Measurements from ENCODE around the gene TRIM65.

The TRIM65 gene

GRCh38 chr17:75850928-75851692 lies 45.6 kb downstream of the TRIM65 start:
- TF ChIP-seq CTCF (conservative IDR thresholded peaks at IDR 0.05; ENCODE audit: low read depth, low read length), result no peak
- Histone ChIP-seq H4K20me1 (ENCODE audit: insufficient read depth) (no peaks in the 10 kb centered on the region), H3K36me3 (ENCODE audit: insufficient read depth) (no peaks in the 10 kb centered on the region), H3K27me3 (ENCODE audit: insufficient read depth, low read depth) (no peaks in the 10 kb centered on the region), H3K4me2 (no peak overlapping the region), H3K4me3 (IDR thresholded peaks at IDR 0.05; ENCODE audit: insufficient read depth, low read depth, low read length) (no peak overlapping the region), H3K27ac (no peak overlapping the region), H3K79me2 (ENCODE audit: insufficient read depth, low read depth) (peaks cover 7% of the 10 kb centered on the region; the same call in 1 of the 2 replicates), H3K4me1 (ENCODE audit: low read depth, poor library complexity, severe bottlenecking) (peaks cover 7% of the 10 kb centered on the region), H3K9ac (no peak overlapping the region), H2AFZ (ENCODE audit: low read depth) (no peak overlapping the region)

DNA sequence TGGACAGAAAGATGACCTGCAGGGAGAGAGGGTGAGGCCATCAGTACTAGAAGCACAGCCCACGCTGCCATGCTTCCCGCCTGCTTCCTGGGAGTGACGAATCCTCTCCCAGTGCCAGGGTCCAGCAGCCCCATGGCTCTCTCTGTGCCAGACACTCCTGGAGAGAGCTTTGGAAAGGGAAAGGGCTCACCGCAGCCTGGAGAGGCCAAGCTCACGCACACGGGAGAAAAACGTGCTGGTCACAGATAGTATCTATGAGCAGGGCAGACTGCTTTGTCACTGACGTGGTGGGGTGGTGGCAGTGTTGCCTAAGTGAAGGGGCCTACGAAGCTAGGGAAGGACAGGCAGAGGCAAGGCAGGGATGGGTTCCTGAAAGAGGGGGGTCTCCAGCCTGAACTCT lies 47.0 kb downstream of the TRIM65 start:
- H3K4me1 ChIP-seq (ENCODE audit: low read depth, poor library complexity, severe bottlenecking), result peaks cover 20% of the 10 kb centered on the region
- H3K4me3 ChIP-seq (IDR thresholded peaks at IDR 0.05; ENCODE audit: insufficient read depth, low read depth, low read length), result no peak overlapping the region
- no peaks in the 10 kb centered on the region for H4K20me1 ChIP-seq (ENCODE audit: insufficient read depth)
- H3K27me3 ChIP-seq (ENCODE audit: insufficient read depth, low read depth), result no peaks in the 10 kb centered on the region
- no peak for TF ChIP-seq CTCF (conservative IDR thresholded peaks at IDR 0.05; ENCODE audit: low read depth, low read length)
- H3K4me2 ChIP-seq, result no peak overlapping the region
- H3K9ac ChIP-seq, result no peak overlapping the region
- H2AFZ ChIP-seq (ENCODE audit: low read depth), result no peak overlapping the region
- H3K79me2 ChIP-seq (ENCODE audit: insufficient read depth, low read depth), result peaks cover 7% of the 10 kb centered on the region; the same call in 1 of the 2 replicates
- no peaks in the 10 kb centered on the region for H3K36me3 ChIP-seq (ENCODE audit: insufficient read depth)
- no peak overlapping the region for H3K27ac ChIP-seq

DNA sequence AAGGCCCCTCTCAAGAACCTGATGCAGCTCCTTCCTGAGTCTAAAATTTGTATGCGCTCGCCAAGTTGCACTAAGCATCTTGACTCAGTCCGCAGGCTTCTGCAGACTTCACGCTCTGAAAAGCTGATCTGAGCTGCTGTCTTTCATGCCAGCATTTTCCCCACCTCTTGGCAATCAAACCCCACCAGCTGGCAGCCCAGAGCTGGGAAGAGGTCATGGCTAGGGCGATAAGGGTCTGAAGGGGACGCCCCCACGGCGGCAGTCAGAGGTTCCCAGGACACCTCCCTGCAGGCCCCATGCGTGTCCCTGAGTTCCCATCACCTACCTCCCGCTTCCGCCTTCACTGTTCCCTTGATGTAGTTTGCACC lies 47.5 kb downstream of the TRIM65 start:
- H2AFZ ChIP-seq (ENCODE audit: low read depth), result no peak overlapping the region
- no peak overlapping the region for H3K4me3 ChIP-seq (IDR thresholded peaks at IDR 0.05; ENCODE audit: insufficient read depth, low read depth, low read length)
- no peak for TF ChIP-seq CTCF (conservative IDR thresholded peaks at IDR 0.05; ENCODE audit: low read depth, low read length)
- peaks cover 2% of the 10 kb centered on the region; the same call in 1 of the 2 replicates for H3K79me2 ChIP-seq (ENCODE audit: insufficient read depth, low read depth)
- no peaks in the 10 kb centered on the region for H3K27me3 ChIP-seq (ENCODE audit: insufficient read depth, low read depth)
- no peaks in the 10 kb centered on the region for H3K36me3 ChIP-seq (ENCODE audit: insufficient read depth)
- H3K4me2 ChIP-seq, result no peak overlapping the region
- H3K27ac ChIP-seq, result no peak overlapping the region
- H4K20me1 ChIP-seq (ENCODE audit: insufficient read depth), result no peaks in the 10 kb centered on the region
- no peak overlapping the region for H3K9ac ChIP-seq
- peaks cover 15% of the 10 kb centered on the region for H3K4me1 ChIP-seq (ENCODE audit: low read depth, poor library complexity, severe bottlenecking)

GRCh38 chr17:75848523-75849278 lies 48.0 kb downstream of the TRIM65 start:
- no peak overlapping the region for H3K4me2 ChIP-seq
- H3K27ac ChIP-seq, result no peak overlapping the region
- H3K27me3 ChIP-seq (ENCODE audit: insufficient read depth, low read depth), result no peaks in the 10 kb centered on the region
- H3K4me3 ChIP-seq (IDR thresholded peaks at IDR 0.05; ENCODE audit: insufficient read depth, low read depth, low read length), result no peak overlapping the region
- H3K79me2 ChIP-seq (ENCODE audit: insufficient read depth, low read depth), result no peaks in the 10 kb centered on the region
- TF ChIP-seq CTCF (conservative IDR thresholded peaks at IDR 0.05; ENCODE audit: low read depth, low read length), result peak; percentile 85
- no peaks in the 10 kb centered on the region for H4K20me1 ChIP-seq (ENCODE audit: insufficient read depth)
- no peaks in the 10 kb centered on the region for H3K36me3 ChIP-seq (ENCODE audit: insufficient read depth)
- H3K4me1 ChIP-seq (ENCODE audit: low read depth, poor library complexity, severe bottlenecking), result peaks cover 13% of the 10 kb centered on the region
- H2AFZ ChIP-seq (ENCODE audit: low read depth), result no peak overlapping the region
- no peak overlapping the region for H3K9ac ChIP-seq

All from KMS-11 (cell line).